ENCODE results near the gene SARS2. TPM values are rescaled to one million over a fixed set of nuclear protein-coding genes. Genes with fewer than 3 reads are reported as not detected.

The SARS2 gene
- total and polyA plus RNA-seq, 4 donors, result 15.9 to 19.2 (median 17.1) TPM

DNA sequence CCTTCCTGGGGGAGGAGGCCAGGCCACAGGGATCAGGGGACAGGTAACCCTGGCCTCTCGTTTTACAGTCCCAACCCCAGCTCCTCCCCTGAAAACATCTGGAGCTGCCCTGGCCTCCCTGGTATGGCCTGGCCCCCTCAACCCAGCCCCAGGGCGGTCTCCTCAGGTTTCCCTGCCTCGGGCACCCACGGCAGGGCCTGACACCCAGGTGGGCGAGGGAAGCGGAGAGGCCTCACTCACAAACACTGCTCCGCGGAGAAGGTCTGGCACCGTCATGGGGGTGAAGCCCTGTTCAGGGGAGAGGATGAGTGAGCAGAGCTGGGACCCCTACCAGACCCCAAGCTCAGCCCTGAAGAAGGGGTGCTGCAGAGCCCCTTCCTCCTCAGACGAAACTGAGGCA is 12.0 kb downstream of the SARS2 start:
- no peak for TF ChIP-seq SP1 (IDR thresholded peaks at IDR 0.05)
- no peak for TF ChIP-seq RXRA (IDR thresholded peaks at IDR 0.05)
- TF ChIP-seq FOXA2 (IDR thresholded peaks at IDR 0.05), result no peak
- TF ChIP-seq NR2F2 (IDR thresholded peaks at IDR 0.05), result no peak
- no peak for TF ChIP-seq HNF4A (conservative IDR thresholded peaks at IDR 0.05)
- TF ChIP-seq, protein P1, sequence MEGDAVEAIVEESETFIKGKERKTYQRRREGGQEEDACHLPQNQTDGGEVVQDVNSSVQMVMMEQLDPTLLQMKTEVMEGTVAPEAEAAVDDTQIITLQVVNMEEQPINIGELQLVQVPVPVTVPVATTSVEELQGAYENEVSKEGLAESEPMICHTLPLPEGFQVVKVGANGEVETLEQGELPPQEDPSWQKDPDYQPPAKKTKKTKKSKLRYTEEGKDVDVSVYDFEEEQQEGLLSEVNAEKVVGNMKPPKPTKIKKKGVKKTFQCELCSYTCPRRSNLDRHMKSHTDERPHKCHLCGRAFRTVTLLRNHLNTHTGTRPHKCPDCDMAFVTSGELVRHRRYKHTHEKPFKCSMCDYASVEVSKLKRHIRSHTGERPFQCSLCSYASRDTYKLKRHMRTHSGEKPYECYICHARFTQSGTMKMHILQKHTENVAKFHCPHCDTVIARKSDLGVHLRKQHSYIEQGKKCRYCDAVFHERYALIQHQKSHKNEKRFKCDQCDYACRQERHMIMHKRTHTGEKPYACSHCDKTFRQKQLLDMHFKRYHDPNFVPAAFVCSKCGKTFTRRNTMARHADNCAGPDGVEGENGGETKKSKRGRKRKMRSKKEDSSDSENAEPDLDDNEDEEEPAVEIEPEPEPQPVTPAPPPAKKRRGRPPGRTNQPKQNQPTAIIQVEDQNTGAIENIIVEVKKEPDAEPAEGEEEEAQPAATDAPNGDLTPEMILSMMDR (IDR thresholded peaks at IDR 0.05; ENCODE audit: low read depth, low read length, missing input control), result no peak
- no peak for TF ChIP-seq TAF1 (conservative IDR thresholded peaks at IDR 0.05)
- TF ChIP-seq RAD21 (IDR thresholded peaks at IDR 0.05), result no peak
- TF ChIP-seq GABPA (IDR thresholded peaks at IDR 0.05 in 1 of 2, conservative IDR thresholded peaks at IDR 0.05 in 1 of 2), result no peak
- TF ChIP-seq, protein P2, sequence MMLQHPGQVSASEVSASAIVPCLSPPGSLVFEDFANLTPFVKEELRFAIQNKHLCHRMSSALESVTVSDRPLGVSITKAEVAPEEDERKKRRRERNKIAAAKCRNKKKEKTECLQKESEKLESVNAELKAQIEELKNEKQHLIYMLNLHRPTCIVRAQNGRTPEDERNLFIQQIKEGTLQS (IDR thresholded peaks at IDR 0.05), result no peak
- no peak for TF ChIP-seq EGR1 (IDR thresholded peaks at IDR 0.05; ENCODE audit: low read depth in 2 of 2)
- TF ChIP-seq YY1 (IDR thresholded peaks at IDR 0.05), result no peak
- TF ChIP-seq HNF4G (IDR thresholded peaks at IDR 0.05), result no peak
- TF ChIP-seq, protein P3, sequence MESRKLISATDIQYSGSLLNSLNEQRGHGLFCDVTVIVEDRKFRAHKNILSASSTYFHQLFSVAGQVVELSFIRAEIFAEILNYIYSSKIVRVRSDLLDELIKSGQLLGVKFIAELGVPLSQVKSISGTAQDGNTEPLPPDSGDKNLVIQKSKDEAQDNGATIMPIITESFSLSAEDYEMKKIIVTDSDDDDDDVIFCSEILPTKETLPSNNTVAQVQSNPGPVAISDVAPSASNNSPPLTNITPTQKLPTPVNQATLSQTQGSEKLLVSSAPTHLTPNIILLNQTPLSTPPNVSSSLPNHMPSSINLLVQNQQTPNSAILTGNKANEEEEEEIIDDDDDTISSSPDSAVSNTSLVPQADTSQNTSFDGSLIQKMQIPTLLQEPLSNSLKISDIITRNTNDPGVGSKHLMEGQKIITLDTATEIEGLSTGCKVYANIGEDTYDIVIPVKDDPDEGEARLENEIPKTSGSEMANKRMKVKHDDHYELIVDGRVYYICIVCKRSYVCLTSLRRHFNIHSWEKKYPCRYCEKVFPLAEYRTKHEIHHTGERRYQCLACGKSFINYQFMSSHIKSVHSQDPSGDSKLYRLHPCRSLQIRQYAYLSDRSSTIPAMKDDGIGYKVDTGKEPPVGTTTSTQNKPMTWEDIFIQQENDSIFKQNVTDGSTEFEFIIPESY (IDR thresholded peaks at IDR 0.05), result no peak
- TF ChIP-seq, protein P4, sequence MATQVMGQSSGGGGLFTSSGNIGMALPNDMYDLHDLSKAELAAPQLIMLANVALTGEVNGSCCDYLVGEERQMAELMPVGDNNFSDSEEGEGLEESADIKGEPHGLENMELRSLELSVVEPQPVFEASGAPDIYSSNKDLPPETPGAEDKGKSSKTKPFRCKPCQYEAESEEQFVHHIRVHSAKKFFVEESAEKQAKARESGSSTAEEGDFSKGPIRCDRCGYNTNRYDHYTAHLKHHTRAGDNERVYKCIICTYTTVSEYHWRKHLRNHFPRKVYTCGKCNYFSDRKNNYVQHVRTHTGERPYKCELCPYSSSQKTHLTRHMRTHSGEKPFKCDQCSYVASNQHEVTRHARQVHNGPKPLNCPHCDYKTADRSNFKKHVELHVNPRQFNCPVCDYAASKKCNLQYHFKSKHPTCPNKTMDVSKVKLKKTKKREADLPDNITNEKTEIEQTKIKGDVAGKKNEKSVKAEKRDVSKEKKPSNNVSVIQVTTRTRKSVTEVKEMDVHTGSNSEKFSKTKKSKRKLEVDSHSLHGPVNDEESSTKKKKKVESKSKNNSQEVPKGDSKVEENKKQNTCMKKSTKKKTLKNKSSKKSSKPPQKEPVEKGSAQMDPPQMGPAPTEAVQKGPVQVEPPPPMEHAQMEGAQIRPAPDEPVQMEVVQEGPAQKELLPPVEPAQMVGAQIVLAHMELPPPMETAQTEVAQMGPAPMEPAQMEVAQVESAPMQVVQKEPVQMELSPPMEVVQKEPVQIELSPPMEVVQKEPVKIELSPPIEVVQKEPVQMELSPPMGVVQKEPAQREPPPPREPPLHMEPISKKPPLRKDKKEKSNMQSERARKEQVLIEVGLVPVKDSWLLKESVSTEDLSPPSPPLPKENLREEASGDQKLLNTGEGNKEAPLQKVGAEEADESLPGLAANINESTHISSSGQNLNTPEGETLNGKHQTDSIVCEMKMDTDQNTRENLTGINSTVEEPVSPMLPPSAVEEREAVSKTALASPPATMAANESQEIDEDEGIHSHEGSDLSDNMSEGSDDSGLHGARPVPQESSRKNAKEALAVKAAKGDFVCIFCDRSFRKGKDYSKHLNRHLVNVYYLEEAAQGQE (IDR thresholded peaks at IDR 0.05), result no peak
- no peak overlapping the region for H3K4me3 ChIP-seq (ENCODE audit: low read depth in 1 of 3, low read length in 3 of 3)
- no peaks in the 10 kb centered on the region for H3K9me3 ChIP-seq (ENCODE audit: control insufficient read depth in 4 of 4, low read length in 3 of 4)
- 94% methylated on average over 10 of the region's 10 CpGs for WGBS
- H3K27me3 ChIP-seq (ENCODE audit: control insufficient read depth in 4 of 4, insufficient read depth in 4 of 4, low read length in 3 of 4), result no peaks in the 10 kb centered on the region
- DNase-seq (ENCODE audit: low spot score), result no peak
- H3K9ac ChIP-seq (ENCODE audit: low read depth in 1 of 2, low read length in 2 of 2), result no peak overlapping the region
- peaks cover 0 to 15% (median 2%) of the 10 kb centered on the region in 4 donors for H3K36me3 ChIP-seq (ENCODE audit: control insufficient read depth in 4 of 4, insufficient read depth in 3 of 4, low read depth in 1 of 4, low read length in 3 of 4)
- no peak overlapping the region for H3K27ac ChIP-seq (ENCODE audit: low read depth in 1 of 2, low read length in 2 of 2)
- no peaks in the 10 kb centered on the region for H3K4me1 ChIP-seq (ENCODE audit: control insufficient read depth in 4 of 4, insufficient read depth in 4 of 4, low read length in 3 of 4)

DNA sequence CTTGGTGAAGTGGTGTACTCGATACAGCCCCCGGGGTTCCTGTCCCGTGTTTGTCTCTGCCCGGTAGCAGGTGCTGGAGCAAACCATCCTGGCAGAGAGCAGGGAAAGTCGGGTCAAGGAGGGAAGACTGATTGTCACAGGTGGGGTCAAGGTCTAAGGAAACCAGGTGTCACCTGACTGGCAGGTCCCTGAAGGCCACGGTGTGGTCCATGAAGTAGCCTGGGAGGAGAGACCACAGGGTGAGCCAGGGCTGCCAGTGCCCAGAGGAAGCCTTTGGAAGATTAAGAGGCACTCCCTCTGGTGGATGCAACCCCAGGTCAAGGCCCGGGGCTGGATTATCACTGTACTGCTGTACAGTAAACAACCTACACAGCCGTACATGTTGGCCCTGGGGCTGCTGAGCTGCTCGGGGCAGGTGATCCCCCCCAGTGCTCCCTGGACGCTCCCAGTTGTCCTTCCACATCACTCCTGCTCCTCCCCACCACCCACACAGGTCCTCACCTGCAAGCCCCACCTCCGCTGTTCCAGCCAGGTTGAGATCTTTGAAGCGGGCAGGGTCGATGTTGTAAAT is 12.6 kb downstream of the SARS2 start:
- Histone ChIP-seq H3K9ac (ENCODE audit: low read depth in 1 of 2, low read length in 2 of 2) (no peak overlapping the region), H3K27me3 (ENCODE audit: control insufficient read depth in 4 of 4, insufficient read depth in 4 of 4, low read length in 3 of 4) (no peaks in the 10 kb centered on the region), H3K9me3 (ENCODE audit: control insufficient read depth in 4 of 4, low read length in 3 of 4) (no peaks in the 10 kb centered on the region), H3K27ac (ENCODE audit: low read depth in 1 of 2, low read length in 2 of 2) (no peak overlapping the region), H3K4me1 (ENCODE audit: control insufficient read depth in 4 of 4, insufficient read depth in 4 of 4, low read length in 3 of 4) (no peaks in the 10 kb centered on the region), H3K36me3 (ENCODE audit: control insufficient read depth in 4 of 4, insufficient read depth in 3 of 4, low read depth in 1 of 4, low read length in 3 of 4) (peaks cover 0 to 15% (median 2%) of the 10 kb centered on the region in 4 donors), H3K4me3 (ENCODE audit: low read depth in 1 of 3, low read length in 3 of 3) (no peak overlapping the region)
- 78% methylated on average over 13 of the region's 13 CpGs for WGBS
- DNase-seq (ENCODE audit: low spot score), result no peak
- no peak for TF ChIP-seq RXRA (IDR thresholded peaks at IDR 0.05)
- peak in 1 of 2 donors; percentile 25 for TF ChIP-seq RAD21 (IDR thresholded peaks at IDR 0.05)
